Measurements from ENCODE around the gene GMPS. TPM values are rescaled to one million over a fixed set of nuclear protein-coding genes. Genes with fewer than 3 reads are reported as not detected.

GMPS gene
- total RNA-seq, 1 experiment from 2014 or later, result 136 TPM

GRCh38 chr3:155854141-155854940 is 16.1 kb upstream of the GMPS start, which contains the start of gene SLC33A1 (continued):
- TF ChIP-seq PREB (CRISPR knock-in tag; IDR thresholded peaks at IDR 0.05; ENCODE audit: borderline replicate concordance) (no peak), AR (CRISPR knock-in tag; IDR thresholded peaks at IDR 0.05) (no peak), ZNF416 (CRISPR knock-in tag; IDR thresholded peaks at IDR 0.05) (no peak), ATF2 (CRISPR knock-in tag; IDR thresholded peaks at IDR 0.05; ENCODE audit: borderline replicate concordance, low read depth) (no peak), MLX (CRISPR knock-in tag; IDR thresholded peaks at IDR 0.05) (no peak), CREM (CRISPR knock-in tag; IDR thresholded peaks at IDR 0.05) (peak; percentile 78; the same call in 1 of the 2 replicates), ZNF423 (CRISPR knock-in tag; IDR thresholded peaks at IDR 0.05) (no peak), ATF1 (CRISPR knock-in tag; IDR thresholded peaks at IDR 0.05) (no peak), CBFB (CRISPR knock-in tag; IDR thresholded peaks at IDR 0.05; ENCODE audit: low read depth) (no peak), STAT6 (CRISPR knock-in tag; conservative IDR thresholded peaks at IDR 0.05; ENCODE audit: low read depth) (no peak), ZNF138 (CRISPR knock-in tag; conservative IDR thresholded peaks at IDR 0.05) (no peak), ZNF512 (CRISPR knock-in tag; IDR thresholded peaks at IDR 0.05; ENCODE audit: borderline replicate concordance) (no peak), ZMAT4 (CRISPR knock-in tag; IDR thresholded peaks at IDR 0.05) (no peak), ATF3 (CRISPR knock-in tag; conservative IDR thresholded peaks at IDR 0.05) (no peak), AFF4 (CRISPR knock-in tag; IDR thresholded peaks at IDR 0.05; ENCODE audit: borderline replicate concordance) (no peak), RELA (CRISPR knock-in tag; IDR thresholded peaks at IDR 0.05; ENCODE audit: borderline replicate concordance) (no peak), E2F5 (CRISPR knock-in tag; IDR thresholded peaks at IDR 0.05) (peak; percentile 88), NFE2L1 (CRISPR knock-in tag; IDR thresholded peaks at IDR 0.05) (no peak; the same call in none of the 2 replicates), GABPB1 (CRISPR knock-in tag; IDR thresholded peaks at IDR 0.05) (peak; percentile 97), OVOL2 (CRISPR knock-in tag; IDR thresholded peaks at IDR 0.05; ENCODE audit: borderline replicate concordance) (no peak), TEAD4 (CRISPR knock-in tag; IDR thresholded peaks at IDR 0.05) (no peak)
